SU-DHL-6 (cell line): ENCODE measurements around the gene NUDT8.
"Not testable (repeated sequence)": the region's sequence is repeated elsewhere in the genome, so short reads cannot be mapped to it uniquely, and the experiment has no call there.

Experiments used
- EZH2phosphoT487 ChIP-seq: fragments of 200-600 bp; sonication (generic), shearing (Covaris generic); conservative IDR thresholded peaks from 2 replicates; pipeline ENCODE4 v1.6.1; 2018; ENCODE audit warnings: mild to moderate bottlenecking, antibody characterized with exemption, low read length, moderate library complexity, mixed read lengths
- TF ChIP-seq, protein P1 (sequence below): fragments of 200-600 bp; sonication (generic); IDR thresholded peaks from one replicate; pipeline ENCODE4 v1.5.1; 2017; ENCODE audit warnings: antibody characterized with exemption, mild to moderate bottlenecking, low read length, moderate library complexity; ENCODE audit not compliant: insufficient read depth, poor library complexity, severe bottlenecking

DNA sequence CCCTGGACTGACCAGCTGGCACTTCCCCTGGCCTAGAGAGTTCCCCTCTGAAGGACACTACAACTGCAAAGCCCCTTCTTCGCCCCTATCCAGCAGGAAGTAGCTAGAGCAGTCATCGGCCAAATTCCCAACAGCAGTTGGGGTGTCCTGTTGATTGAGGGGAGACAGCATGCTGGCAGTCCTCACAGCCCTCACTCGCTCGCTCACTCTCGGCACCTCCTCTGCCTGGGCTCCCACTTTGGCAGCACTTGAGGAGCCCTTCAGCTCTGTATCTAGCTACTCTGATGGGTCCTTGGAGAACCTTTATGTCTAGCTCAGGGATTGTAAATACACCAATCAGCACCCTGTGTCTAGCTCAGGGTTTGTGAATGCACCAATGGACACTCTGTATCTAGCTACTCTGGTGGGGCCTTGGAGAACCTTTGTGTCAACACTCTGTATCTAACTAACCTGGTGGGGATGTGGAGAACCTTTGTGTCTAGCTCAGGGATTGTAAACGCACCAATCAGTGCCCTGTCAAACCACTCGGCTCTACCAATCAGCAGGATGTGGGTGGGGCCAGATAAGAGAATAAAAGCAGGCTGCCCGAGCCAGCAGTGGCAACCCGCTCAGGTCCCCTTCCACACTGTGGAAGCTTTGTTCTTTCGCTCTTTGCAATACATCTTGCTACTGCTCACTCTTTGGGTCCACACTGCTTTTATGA, 3.5 kb downstream of the NUDT8 start:
- TF ChIP-seq, protein P1, sequence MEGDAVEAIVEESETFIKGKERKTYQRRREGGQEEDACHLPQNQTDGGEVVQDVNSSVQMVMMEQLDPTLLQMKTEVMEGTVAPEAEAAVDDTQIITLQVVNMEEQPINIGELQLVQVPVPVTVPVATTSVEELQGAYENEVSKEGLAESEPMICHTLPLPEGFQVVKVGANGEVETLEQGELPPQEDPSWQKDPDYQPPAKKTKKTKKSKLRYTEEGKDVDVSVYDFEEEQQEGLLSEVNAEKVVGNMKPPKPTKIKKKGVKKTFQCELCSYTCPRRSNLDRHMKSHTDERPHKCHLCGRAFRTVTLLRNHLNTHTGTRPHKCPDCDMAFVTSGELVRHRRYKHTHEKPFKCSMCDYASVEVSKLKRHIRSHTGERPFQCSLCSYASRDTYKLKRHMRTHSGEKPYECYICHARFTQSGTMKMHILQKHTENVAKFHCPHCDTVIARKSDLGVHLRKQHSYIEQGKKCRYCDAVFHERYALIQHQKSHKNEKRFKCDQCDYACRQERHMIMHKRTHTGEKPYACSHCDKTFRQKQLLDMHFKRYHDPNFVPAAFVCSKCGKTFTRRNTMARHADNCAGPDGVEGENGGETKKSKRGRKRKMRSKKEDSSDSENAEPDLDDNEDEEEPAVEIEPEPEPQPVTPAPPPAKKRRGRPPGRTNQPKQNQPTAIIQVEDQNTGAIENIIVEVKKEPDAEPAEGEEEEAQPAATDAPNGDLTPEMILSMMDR, result not testable (repeated sequence)
- TF ChIP-seq EZH2phosphoT487, result not testable (repeated sequence)
